ENCODE data around the gene CHL1.

CHL1 gene

DNA sequence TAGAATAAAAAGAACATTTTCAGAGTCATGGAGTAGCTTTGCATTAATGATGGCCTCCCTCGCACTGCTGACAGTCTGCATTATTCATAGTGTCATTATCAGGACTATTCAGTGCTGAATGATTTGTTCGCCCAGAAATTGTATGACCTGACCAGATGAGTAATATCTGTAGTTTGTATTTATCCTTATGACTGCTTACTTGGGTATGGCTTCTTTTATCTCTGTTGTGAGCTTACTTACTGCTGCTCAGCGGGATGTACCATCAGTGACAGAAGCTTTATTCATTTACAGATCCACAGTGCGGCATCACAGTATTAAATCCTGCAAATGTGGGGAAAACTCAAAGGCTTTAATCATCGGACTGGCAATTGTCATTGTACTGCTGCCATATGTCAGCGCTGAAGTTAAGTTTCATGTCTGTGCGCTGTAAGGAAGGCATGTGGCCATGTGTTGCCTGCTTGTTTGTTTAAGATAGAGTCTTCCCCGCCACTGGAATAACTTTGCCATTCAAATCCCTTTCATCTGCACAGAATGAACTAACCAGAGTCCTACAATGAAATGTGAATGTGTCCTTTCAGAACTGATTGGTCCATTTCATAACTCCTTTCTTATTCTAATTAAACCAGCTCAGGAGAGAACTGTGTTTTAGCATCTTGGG, 262.2 kb downstream of the CHL1 start:
- Histone ChIP-seq H3K4me3 (no peak overlapping the region), H3K27me3 (no peaks in the 10 kb centered on the region), H3K27ac (no peak overlapping the region), H3K36me3 (no peaks in the 10 kb centered on the region), H3K4me1 (peaks cover 0 to 21% (median 0%) of the 10 kb centered on the region in 4 donors), H3K9me3 (no peaks in the 10 kb centered on the region)
- no peak for TF ChIP-seq CTCF (IDR thresholded peaks at IDR 0.05)
- intact Hi-C loops (cut with DNase I; ENCODE audit: low total_unique reads), result no loop called here
- DNase-seq, result no peak
